Keratinocyte (primary cell): ENCODE data around the gene SLC17A2. TPM values are rescaled to one million over a fixed set of nuclear protein-coding genes. Genes with fewer than 3 reads are reported as not detected.

Experiments used
- DNase-seq: peaks from one replicate; pipeline ENCODE4 v3.0.0-alpha.2; 2011; ENCODE audit warnings: low read depth, missing footprints, low spot score
- FAIRE-seq: peaks from 2 replicates; lab custom pipeline; 2011; peaks lifted over from hg19 to GRCh38; lab: Jason Lieb, UNC
- H2AFZ ChIP-seq: 2 replicates; pipeline ENCODE4 v1.6.0; 2012; ENCODE audit warnings: low read length, control low read depth, inconsistent platforms; ENCODE audit not compliant: control insufficient read depth
- H3K27ac ChIP-seq: 2 replicates; pipeline ENCODE4 v1.5.1; 2011; ENCODE audit warnings: low read length; ENCODE audit not compliant: control insufficient read depth, insufficient read depth
- H3K27me3 ChIP-seq: 3 replicates; pipeline ENCODE4 v1.6.0; 2011; ENCODE audit warnings: low read length; ENCODE audit not compliant: control insufficient read depth, insufficient read depth; ENCODE audit errors: extremely low read depth
- H3K36me3 ChIP-seq, 2 experiments: 2 replicates in 1 of 2; 3 replicates in 1 of 2; pipeline ENCODE4 v1.5.1; 2011; ENCODE audit warnings: low read length in 2 of 2, mild to moderate bottlenecking in 1 of 2; ENCODE audit not compliant: control insufficient read depth in 2 of 2, insufficient read depth in 2 of 2; ENCODE audit errors: extremely low read depth in 1 of 2
- H3K4me1 ChIP-seq: 3 replicates; pipeline ENCODE4 v1.5.1; 2011; ENCODE audit warnings: low read length; ENCODE audit not compliant: control insufficient read depth, insufficient read depth; ENCODE audit errors: extremely low read depth
- H3K4me2 ChIP-seq: 3 replicates; pipeline ENCODE4 v1.6.0; 2011; ENCODE audit warnings: low read depth, low read length; ENCODE audit not compliant: control insufficient read depth, insufficient read depth; ENCODE audit errors: extremely low read depth
- H3K4me3 ChIP-seq, 3 experiments: fragments of 200-600 bp in 1 of 3; sonication (generic) in 1 of 3; 2 replicates in 2 of 3; 3 replicates in 1 of 3; pipeline ENCODE4 v1.5.1; 2011 to 2016; ENCODE audit warnings: low read length in 3 of 3, mild to moderate bottlenecking in 3 of 3, control low read depth in 2 of 3, inconsistent platforms in 1 of 3, low read depth in 1 of 3, mixed read lengths in 1 of 3, mixed run types in 1 of 3, moderate library complexity in 1 of 3; ENCODE audit not compliant: control insufficient read depth in 2 of 3, insufficient read depth in 2 of 3; ENCODE audit errors: extremely low read depth in 1 of 3
- H3K79me2 ChIP-seq: 2 replicates; pipeline ENCODE4 v1.6.0; 2012; ENCODE audit warnings: low read length; ENCODE audit not compliant: control insufficient read depth, insufficient read depth
- H3K9ac ChIP-seq: 3 replicates; pipeline ENCODE4 v1.6.0; 2011; ENCODE audit warnings: low read length; ENCODE audit not compliant: control insufficient read depth, insufficient read depth; ENCODE audit errors: extremely low read depth
- H3K9me1 ChIP-seq: 3 replicates; pipeline ENCODE4 v1.6.0; 2011; ENCODE audit warnings: low read length; ENCODE audit not compliant: control insufficient read depth, insufficient read depth; ENCODE audit errors: extremely low read depth
- H3K9me3 ChIP-seq: 2 replicates; pipeline ENCODE4 v1.5.1; 2012; ENCODE audit warnings: low read depth, low read length; ENCODE audit not compliant: control insufficient read depth
- H4K20me1 ChIP-seq: 3 replicates; pipeline ENCODE4 v1.6.0; 2011; ENCODE audit warnings: low read length; ENCODE audit not compliant: control insufficient read depth, insufficient read depth; ENCODE audit errors: extremely low read depth
- CTCF ChIP-seq, 3 experiments: IDR thresholded peaks in 1 of 3; conservative IDR thresholded peaks in 1 of 3; optimal IDR thresholded peaks in 1 of 3; 2 replicates in 2 of 3; 3 replicates in 1 of 3; pipeline versions ENCODE3 to v1.5.1; 2011; ENCODE audit warnings: low read length in 3 of 3, mild to moderate bottlenecking in 3 of 3, moderate library complexity in 2 of 3, control low read depth in 1 of 3, inconsistent platforms in 1 of 3; ENCODE audit not compliant: insufficient read depth in 2 of 3; ENCODE audit errors: extremely low read depth in 1 of 3
- EZH2 ChIP-seq: IDR thresholded peaks from one replicate; pipeline ENCODE4 v1.6.1; 2012; ENCODE audit warnings: inconsistent platforms, mild to moderate bottlenecking, low read length, moderate library complexity
- dilution Hi-C: fragments of 300-500 bp; cut with MboI; formaldehyde crosslinking; loops from one replicate; pipeline ENCODE4 v1.7.0; 2020; ENCODE audit warnings: low sequenced_read_pairs; ENCODE audit not compliant: extremely low pct_ligation_motif_present
- polyA plus RNA-seq, 5 experiments: library from polyadenylated mRNA; depleted of rRNA in 3 of 5; stranded (reverse) in 3 of 5; stranded (forward) in 1 of 5; unstranded in 1 of 5; fragments of >200 nt; gene quantifications; 1 replicate in 1 of 5; 2 replicates in 3 of 5; 3 replicates in 1 of 5; pipeline versions ENCODE4 v1.2.1 to v1.2.3, GENCODE V29; 2011 to 2012; ENCODE audit warnings: missing spikeins in 2 of 5, low read depth in 1 of 5, low replicate concordance in 1 of 5

SLC17A2 gene
- polyA plus RNA-seq, 1 donor (not counting 4 experiments of a cell fraction or from before 2014, with no cell fraction given): not detected

DNA sequence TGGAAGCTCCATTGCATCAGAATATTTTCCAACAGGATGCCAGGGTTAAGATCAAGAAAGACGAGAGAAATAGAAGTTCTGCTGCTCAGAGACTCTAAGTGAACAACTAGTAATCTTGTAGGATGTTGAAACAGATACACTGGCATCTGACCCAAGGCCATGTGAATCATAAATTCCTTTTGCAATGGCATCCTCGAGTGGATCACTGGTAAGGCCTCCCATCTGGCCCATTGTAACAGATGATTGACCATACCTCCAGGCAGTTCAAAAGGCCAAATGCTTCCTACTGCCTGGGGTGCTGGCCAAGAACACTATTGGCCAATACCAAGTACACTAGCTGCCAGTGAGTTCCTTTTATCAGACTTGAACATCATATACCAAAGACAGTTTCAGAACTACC, 46.5 kb downstream of the SLC17A2 start:
- H3K36me3 ChIP-seq: no peaks in the 10 kb centered on the region
- no peak overlapping the region for H3K27ac ChIP-seq
- FAIRE-seq (no peak), DNase-seq (no peak)
- H3K79me2 ChIP-seq: no peaks in the 10 kb centered on the region
- no peak overlapping the region for H2AFZ ChIP-seq
- no peaks in the 10 kb centered on the region for H3K9me3 ChIP-seq
- H3K4me1 ChIP-seq: no peaks in the 10 kb centered on the region
- no peak overlapping the region for H3K4me2 ChIP-seq
- no peak overlapping the region for H3K4me3 ChIP-seq
- no peak overlapping the region for H3K9ac ChIP-seq
- no peaks in the 10 kb centered on the region for H4K20me1 ChIP-seq
- no peaks in the 10 kb centered on the region for H3K9me1 ChIP-seq
- H3K27me3 ChIP-seq: peaks cover 9% of the 10 kb centered on the region
- dilution Hi-C loops: no loop called here
- no peak for TF ChIP-seq CTCF (optimal IDR thresholded peaks at IDR 0.05 in 1 of 3, IDR thresholded peaks at IDR 0.05 in 1 of 3, conservative IDR thresholded peaks at IDR 0.05 in 1 of 3; ENCODE audit: extremely low read depth in 1 of 3, insufficient read depth in 2 of 3, low read length in 3 of 3)
- no peak for TF ChIP-seq EZH2

DNA sequence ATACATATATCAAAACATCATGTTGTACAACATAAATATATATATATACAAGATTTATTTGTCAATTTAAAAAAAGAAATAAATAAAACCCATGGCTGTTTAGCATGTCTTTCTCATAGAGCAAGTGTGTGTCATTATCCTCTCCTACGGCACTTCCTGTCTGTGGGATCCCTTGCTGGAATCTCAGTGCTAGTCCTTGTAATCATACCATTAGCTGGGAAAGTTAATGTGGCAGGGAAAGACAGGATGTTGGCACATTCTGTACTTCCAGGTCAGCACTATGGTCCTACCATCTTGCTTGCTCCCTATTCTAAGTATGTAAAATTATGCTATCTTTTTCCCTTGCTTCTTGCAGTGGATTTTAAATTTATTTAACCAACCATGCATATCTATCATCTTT, 47.0 kb downstream of the SLC17A2 start:
- H3K9ac ChIP-seq: no peak overlapping the region
- H3K27ac ChIP-seq: no peak overlapping the region
- H4K20me1 ChIP-seq: no peaks in the 10 kb centered on the region
- DNase-seq (no peak), FAIRE-seq (no peak)
- H3K36me3 ChIP-seq: no peaks in the 10 kb centered on the region
- TF ChIP-seq CTCF (optimal IDR thresholded peaks at IDR 0.05 in 1 of 3, IDR thresholded peaks at IDR 0.05 in 1 of 3, conservative IDR thresholded peaks at IDR 0.05 in 1 of 3; ENCODE audit: extremely low read depth in 1 of 3, insufficient read depth in 2 of 3, low read length in 3 of 3): no peak
- no peak for TF ChIP-seq EZH2
- no peaks in the 10 kb centered on the region for H3K79me2 ChIP-seq
- H3K4me2 ChIP-seq: no peak overlapping the region
- no peak overlapping the region for H3K4me3 ChIP-seq
- dilution Hi-C loops: no loop called here
- H3K9me1 ChIP-seq: no peaks in the 10 kb centered on the region
- H3K9me3 ChIP-seq: no peaks in the 10 kb centered on the region
- H3K4me1 ChIP-seq: no peaks in the 10 kb centered on the region
- no peak overlapping the region for H2AFZ ChIP-seq
- H3K27me3 ChIP-seq: peaks cover 9% of the 10 kb centered on the region
